ENCODE measurements around the gene SNAI1. TPM values are rescaled to one million over a fixed set of nuclear protein-coding genes. Genes with fewer than 3 reads are reported as not detected.
"Not testable (repeated sequence)": the region's sequence is repeated elsewhere in the genome, so short reads cannot be mapped to it uniquely, and the experiment has no call there.

SNAI1 gene
- total and polyA plus RNA-seq, 11 donors: 0.37 to 6.7 (median 1.6) TPM

GRCh38 chr20:49990271-49990720, 7.5 kb downstream of the SNAI1 start:
- no peak for ATAC-seq

GRCh38 chr20:49993301-49993751, 10.5 kb downstream of the SNAI1 start:
- 61 to 81% (median 75%) methylated on average over 6 of the region's 6 CpGs for WGBS, 4 donors
- DNase-seq (no peak), ATAC-seq (no peak)
- peaks cover 0 to 3% (median 0%) of the 10 kb centered on the region in 9 donors for H3K36me3 ChIP-seq
- H3K4me3 ChIP-seq: no peak overlapping the region
- intact Hi-C loops (cut with DNase I): loop anchor here in 1 of 10 donors (5.0 kb wide), 1 partner anchor 54 kb away; no protein-coding TSS in a partner anchor
- no peaks in the 10 kb centered on the region for H3K9me3 ChIP-seq
- TF ChIP-seq POLR2A (IDR thresholded peaks at IDR 0.05): no peak
- no peak for TF ChIP-seq CTCF (IDR thresholded peaks at IDR 0.05)
- peak overlapping the region in 3 of 12 donors; percentile 43 to 52 (median 51) for H3K27ac ChIP-seq
- no peaks in the 10 kb centered on the region for H3K27me3 ChIP-seq
- H3K4me1 ChIP-seq: peaks cover 4 to 45% (median 21%) of the 10 kb centered on the region in 12 donors

More at GRCh38 chr20:49990271-49990720, 7.5 kb downstream of the SNAI1 start:
- H3K27ac ChIP-seq: peak overlapping the region in 11 of 12 donors; percentile 55 to 88 (median 78)
- H3K4me1 ChIP-seq: peaks cover 4 to 75% (median 33%) of the 10 kb centered on the region in 12 donors
- no peak overlapping the region for H3K4me3 ChIP-seq
- DNase-seq: no peak
- 56 to 65% (median 59%) methylated on average over 9 of the region's 9 CpGs for WGBS, 4 donors
- H3K27me3 ChIP-seq: no peaks in the 10 kb centered on the region
- intact Hi-C loops (cut with DNase I): loop anchor here in 1 of 10 donors (5.0 kb wide), 1 partner anchor 57 kb away; no protein-coding TSS in a partner anchor
- TF ChIP-seq POLR2A (IDR thresholded peaks at IDR 0.05): no peak
- no peak for TF ChIP-seq CTCF (IDR thresholded peaks at IDR 0.05)
- peaks cover 0 to 8% (median 0%) of the 10 kb centered on the region in 9 donors for H3K36me3 ChIP-seq
- no peaks in the 10 kb centered on the region for H3K9me3 ChIP-seq

GRCh38 chr20:49995586-49995985, 12.8 kb downstream of the SNAI1 start:
- Histone ChIP-seq H3K27ac (no peak overlapping the region), H3K9me3 (no peaks in the 10 kb centered on the region), H3K36me3 (no peaks in the 10 kb centered on the region), H3K4me1 (peaks cover 0 to 22% (median 0%) of the 10 kb centered on the region in 12 donors), H3K27me3 (no peaks in the 10 kb centered on the region), H3K4me3 (no peak overlapping the region)
- intact Hi-C loops (cut with DNase I): no loop called here
- 95 to 100% (median 99%) methylated on average over 3 of the region's 3 CpGs for WGBS, 4 donors
- no peak for TF ChIP-seq POLR2A (IDR thresholded peaks at IDR 0.05)
- no peak for TF ChIP-seq CTCF (IDR thresholded peaks at IDR 0.05)
- ATAC-seq: no peak
- no peak for DNase-seq

GRCh38 chr20:49998478-49999188, 15.9 kb downstream of the SNAI1 start:
- H3K27me3 ChIP-seq; H3K4me3 ChIP-seq; ATAC-seq; intact Hi-C loops (cut with DNase I); H3K9me3 ChIP-seq; DNase-seq; H3K27ac ChIP-seq; H3K36me3 ChIP-seq: not testable (repeated sequence)
- WGBS, 4 donors: 91 to 94% (median 93%) methylated on average over 14 to 15 of the region's 15 CpGs
- H3K4me1 ChIP-seq: peaks cover 0 to 18% (median 5%) of the 10 kb centered on the region in 12 donors
